Activated CD4-positive, alpha-beta T cell treated with anti-CD3 and anti-CD28 coated beads, Interleukin-2, amount 50 U/mL, for 4 hours (primary cell): ENCODE measurements around the gene ACTL10.
"Not testable (repeated sequence)": the region's sequence is repeated elsewhere in the genome, so short reads cannot be mapped to it uniquely, and the experiment has no call there.

Source experiments
- DNase-seq, 2 experiments: peaks; one replicate each; pipeline ENCODE4 v3.0.0-alpha.2; 2020

Gene ACTL10

DNA sequence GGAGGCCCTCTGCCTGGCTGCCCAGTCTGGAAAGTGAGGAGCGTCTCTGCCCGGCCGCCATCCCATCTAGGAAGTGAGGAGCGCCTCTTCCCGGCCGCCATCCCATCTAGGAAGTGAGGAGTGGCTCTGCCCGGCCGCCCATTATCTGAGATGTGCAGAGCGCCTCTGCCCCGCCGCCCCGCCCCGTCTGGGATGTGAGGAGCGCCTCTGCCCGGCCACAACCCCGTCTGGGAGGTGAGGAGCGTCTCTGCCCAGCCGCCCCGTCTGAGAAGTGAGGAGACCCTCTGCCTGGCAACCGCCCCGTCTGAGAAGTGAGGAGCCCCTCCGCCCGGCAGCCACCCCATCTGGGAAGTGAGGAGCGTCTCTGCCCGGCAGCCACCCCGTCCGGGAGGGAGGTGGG is 32.2 kb downstream of the ACTL10 start:
- DNase-seq = not testable (repeated sequence)

- DNase-seq = not testable (repeated sequence)
Observed at GRCh38 chr20:33700696-33701441, 34.1 kb downstream of the ACTL10 start.

GRCh38 chr20:33701629-33702450 is 35.1 kb downstream of the ACTL10 start:
- DNase-seq = no peak

DNA sequence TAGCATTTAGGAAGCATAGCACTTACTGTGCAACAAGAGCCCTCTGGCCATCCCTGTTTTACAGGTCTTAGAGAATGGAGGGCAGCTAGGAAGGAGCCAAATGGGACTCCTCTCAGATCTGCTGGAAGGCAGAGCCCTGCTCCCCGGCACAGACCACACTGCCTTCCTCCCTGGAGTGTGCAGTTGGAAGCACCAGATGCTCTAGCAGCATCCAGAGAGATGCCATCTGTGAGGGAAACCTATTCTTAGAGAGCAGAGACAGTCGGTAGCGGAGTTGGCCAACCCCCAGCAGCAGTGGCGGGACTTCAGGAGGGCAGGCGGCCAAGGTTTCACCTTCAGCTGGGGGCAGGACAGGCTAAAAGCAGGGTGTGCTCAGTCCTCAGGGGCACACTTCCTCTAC is 36.1 kb downstream of the ACTL10 start:
- no peak for DNase-seq

- no peak for DNase-seq
Observed at GRCh38 chr20:33703498-33704137, 36.9 kb downstream of the ACTL10 start.

DNA sequence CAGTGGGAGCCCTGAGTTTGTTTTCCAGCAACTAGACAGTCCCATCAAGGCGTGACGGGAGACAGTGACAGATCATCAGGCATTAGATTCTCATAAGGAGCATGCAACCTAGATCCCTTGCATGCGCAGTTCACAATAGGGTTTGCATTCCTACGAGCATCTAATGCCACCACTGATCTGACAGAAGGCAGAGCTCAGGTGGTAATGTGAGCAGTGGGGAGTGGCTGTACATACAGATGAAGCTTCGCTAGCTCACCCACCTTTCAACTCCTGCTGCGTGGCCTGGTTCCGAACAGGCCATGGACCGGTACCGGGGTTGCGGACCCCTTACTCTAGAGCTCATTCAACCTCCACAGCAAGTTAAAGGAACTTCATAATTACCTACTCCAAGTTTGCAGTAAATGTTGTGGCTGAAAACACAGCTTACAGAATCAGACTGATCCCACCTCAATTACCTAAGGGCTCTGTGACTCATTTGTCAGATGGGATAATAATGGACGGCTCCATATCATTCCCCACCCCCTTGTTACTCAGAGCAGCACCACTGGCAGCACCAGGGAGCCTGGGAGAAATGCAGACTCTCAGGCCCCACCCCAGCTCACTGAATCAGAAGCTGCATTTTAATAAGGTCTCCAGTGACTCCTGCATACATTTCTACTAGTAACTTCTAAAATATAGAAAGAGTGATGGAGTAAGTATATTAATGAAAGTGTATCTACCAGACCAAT is 37.6 kb downstream of the ACTL10 start:
- no peak for DNase-seq

- no peak for DNase-seq
Observed at GRCh38 chr20:33707668-33708067, 40.9 kb downstream of the ACTL10 start.

DNA sequence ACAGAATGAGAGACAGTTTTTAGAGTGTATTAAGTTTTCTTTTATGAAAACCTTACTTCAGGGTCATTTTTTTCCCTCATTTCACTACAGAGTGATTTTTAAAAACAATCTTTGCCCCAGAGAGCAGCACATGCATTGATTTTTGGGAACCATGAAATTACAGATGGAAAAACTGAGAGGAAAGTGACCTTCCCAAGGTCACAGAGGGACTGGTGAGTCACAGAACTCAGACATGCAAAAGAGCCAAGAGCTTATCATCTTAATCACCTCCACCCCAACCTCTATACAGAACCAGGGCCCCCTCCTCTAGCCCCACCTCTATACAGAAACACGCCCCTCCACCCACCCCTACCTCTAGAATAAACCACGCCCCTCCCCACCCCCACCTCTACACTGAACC is 42.7 kb downstream of the ACTL10 start:
- DNase-seq = no peak

GRCh38 chr20:33709905-33710541 is 43.3 kb downstream of the ACTL10 start:
- DNase-seq = no peak

GRCh38 chr20:33710681-33711445 is 44.1 kb downstream of the ACTL10 start:
- no peak for DNase-seq

DNA sequence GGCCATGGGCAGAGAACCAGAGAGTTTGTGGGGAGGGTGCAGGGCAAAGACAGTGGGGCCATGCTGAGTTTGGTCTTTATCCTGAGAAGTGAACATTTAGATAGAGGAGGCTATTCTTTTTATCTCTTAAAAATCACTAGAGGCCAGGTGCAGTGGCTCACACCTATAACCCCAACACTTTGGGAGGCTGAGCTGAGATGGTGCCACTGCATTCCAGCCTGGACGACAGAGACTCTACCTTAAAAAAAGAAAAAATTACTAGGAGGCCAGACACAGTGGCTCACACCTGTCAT is 44.6 kb downstream of the ACTL10 start:
- no peak for DNase-seq

GRCh38 chr20:33713865-33714367 is 47.2 kb downstream of the ACTL10 start:
- DNase-seq = no peak

DNA sequence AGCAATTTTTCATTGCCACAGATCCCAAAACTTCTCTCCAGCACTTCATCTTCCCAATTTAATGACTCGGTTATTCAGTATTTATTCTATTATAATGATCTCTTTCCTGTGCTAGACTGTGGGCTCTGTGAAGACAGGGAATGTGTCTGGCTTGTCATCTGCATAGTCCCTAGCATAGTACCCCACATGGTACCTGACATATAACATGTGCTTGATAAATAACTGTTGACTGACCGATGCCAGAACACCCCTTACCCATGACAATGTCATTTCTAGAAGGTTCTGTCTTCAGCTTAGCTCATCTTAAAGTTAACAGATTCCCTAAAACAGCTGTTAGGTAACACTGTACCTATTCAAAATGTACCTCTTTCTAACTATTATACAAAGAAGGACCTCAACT is 49.8 kb downstream of the ACTL10 start:
- DNase-seq = no peak
